Neural progenitor cell (in vitro differentiated cells): Measurements from ENCODE around the gene CARMIL1.

Experiments
- EZH2 ChIP-seq: fragments of 200-600 bp; sonication (generic); IDR thresholded peaks from 2 replicates; pipeline ENCODE4 v1.6.1; 2017; ENCODE audit warnings: antibody characterized with exemption, mild to moderate bottlenecking, moderate library complexity
- TF ChIP-seq, protein P1 (sequence below): fragments of 200-600 bp; sonication (generic); IDR thresholded peaks from 2 replicates; pipeline ENCODE4 v1.5.1; 2017; ENCODE audit warnings: antibody characterized with exemption, mild to moderate bottlenecking

DNA sequence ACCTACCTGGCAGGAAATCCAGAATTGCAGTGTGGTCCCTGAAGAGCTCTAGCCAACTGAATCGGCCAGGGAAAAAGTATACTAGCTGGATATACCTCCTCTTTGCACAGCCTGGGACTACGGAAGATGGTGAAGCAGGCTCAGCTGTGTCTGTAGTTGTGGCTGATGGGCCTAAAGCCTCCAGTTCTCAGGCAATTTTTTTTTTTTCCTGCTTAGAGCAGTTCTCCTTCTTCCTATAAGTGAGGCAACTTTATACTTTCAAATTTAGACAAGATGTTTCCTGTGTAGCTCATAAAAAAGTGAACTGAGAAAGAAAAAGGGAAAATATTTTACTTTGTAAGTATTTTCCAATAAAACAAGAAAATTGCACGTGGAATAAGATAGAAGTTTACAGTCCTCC, 172.9 kb downstream of the CARMIL1 start:
- TF ChIP-seq, protein P1, sequence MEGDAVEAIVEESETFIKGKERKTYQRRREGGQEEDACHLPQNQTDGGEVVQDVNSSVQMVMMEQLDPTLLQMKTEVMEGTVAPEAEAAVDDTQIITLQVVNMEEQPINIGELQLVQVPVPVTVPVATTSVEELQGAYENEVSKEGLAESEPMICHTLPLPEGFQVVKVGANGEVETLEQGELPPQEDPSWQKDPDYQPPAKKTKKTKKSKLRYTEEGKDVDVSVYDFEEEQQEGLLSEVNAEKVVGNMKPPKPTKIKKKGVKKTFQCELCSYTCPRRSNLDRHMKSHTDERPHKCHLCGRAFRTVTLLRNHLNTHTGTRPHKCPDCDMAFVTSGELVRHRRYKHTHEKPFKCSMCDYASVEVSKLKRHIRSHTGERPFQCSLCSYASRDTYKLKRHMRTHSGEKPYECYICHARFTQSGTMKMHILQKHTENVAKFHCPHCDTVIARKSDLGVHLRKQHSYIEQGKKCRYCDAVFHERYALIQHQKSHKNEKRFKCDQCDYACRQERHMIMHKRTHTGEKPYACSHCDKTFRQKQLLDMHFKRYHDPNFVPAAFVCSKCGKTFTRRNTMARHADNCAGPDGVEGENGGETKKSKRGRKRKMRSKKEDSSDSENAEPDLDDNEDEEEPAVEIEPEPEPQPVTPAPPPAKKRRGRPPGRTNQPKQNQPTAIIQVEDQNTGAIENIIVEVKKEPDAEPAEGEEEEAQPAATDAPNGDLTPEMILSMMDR = no peak
- no peak for TF ChIP-seq EZH2
